Stimulated activated CD4-positive, alpha-beta T cell treated with anti-CD3 and anti-CD28 coated beads, Interleukin-2, amount 100 ng/mL, for 4 hours (primary cell): ENCODE data around the gene COPS6.
A peak's percentile ranks its signal among the peaks of the same experiment; 100 is the strongest.

Source experiments
- DNase-seq: peaks from one replicate; pipeline ENCODE4 v3.0.0-alpha.2; 2020; ENCODE audit warnings: low read depth

Gene COPS6

GRCh38 chr7:100102950-100103840 is 14.4 kb downstream of the COPS6 start:
- no peak for DNase-seq

GRCh38 chr7:100105534-100105933 is 16.8 kb downstream of the COPS6 start:
- DNase-seq = no peak

- DNase-seq = no peak
Measured at GRCh38 chr7:100106633-100107032, 17.9 kb downstream of the COPS6 start.

GRCh38 chr7:100107125-100107737 is 18.5 kb downstream of the COPS6 start:
- no peak for DNase-seq

GRCh38 chr7:100107890-100108289 is 19.1 kb downstream of the COPS6 start:
- DNase-seq = no peak

GRCh38 chr7:100109521-100110163 is 20.9 kb downstream of the COPS6 start:
- no peak for DNase-seq

GRCh38 chr7:100111156-100111555 is 22.4 kb downstream of the COPS6 start:
- DNase-seq = no peak

GRCh38 chr7:100111914-100112313 is 23.1 kb downstream of the COPS6 start:
- DNase-seq = no peak

GRCh38 chr7:100115026-100115425 is 26.3 kb downstream of the COPS6 start:
- DNase-seq = no peak

- DNase-seq = no peak
Measured at GRCh38 chr7:100118388-100119071, 29.8 kb downstream of the COPS6 start.

GRCh38 chr7:100119072-100119969 is 30.6 kb downstream of the COPS6 start, which contains the start of the genes CNPY4 and TAF6:
CNPY4 (plus strand) TSS chr7:100119634; CDS start chr7:100119745, 111 bp downstream.
TAF6 (minus strand) TSS chr7:100119358; CDS start chr7:100114209, 5,149 bp downstream.
- DNase-seq = peak; percentile 92

- peak; percentile 44 for DNase-seq
Measured at GRCh38 chr7:100119970-100120732, 31.4 kb downstream of the COPS6 start.

- DNase-seq = no peak
Measured at GRCh38 chr7:100120733-100121036, 31.9 kb downstream of the COPS6 start.

GRCh38 chr7:100122067-100122466 is 33.3 kb downstream of the COPS6 start:
- no peak for DNase-seq

GRCh38 chr7:100122568-100122967 is 33.8 kb downstream of the COPS6 start:
- no peak for DNase-seq

- DNase-seq = no peak
Measured at GRCh38 chr7:100124301-100125230, 35.8 kb downstream of the COPS6 start.

GRCh38 chr7:100126239-100126930 is 37.6 kb downstream of the COPS6 start:
- DNase-seq = peak; percentile 18

- peak; percentile 83 for DNase-seq
Measured at GRCh38 chr7:100126931-100127865, 38.4 kb downstream of the COPS6 start, which contains the start of gene MBLAC1. MBLAC1 (plus strand) TSS chr7:100126967; CDS start chr7:100127396, 429 bp downstream.
